HG02588 (cell line): Measurements from ENCODE around the gene ZNF414.

Experiments used
- ATAC-seq: cut with Tn5 transposase; IDR thresholded peaks from one replicate; pipeline ENCODE4 v1.9.1; 2021; ENCODE audit warnings: mild to moderate bottlenecking, moderate library complexity; ENCODE audit not compliant: unreplicated experiment

ZNF414 gene

GRCh38 chr19:8468761-8469373 lies 45.1 kb downstream of the ZNF414 start:
- ATAC-seq: no peak

DNA sequence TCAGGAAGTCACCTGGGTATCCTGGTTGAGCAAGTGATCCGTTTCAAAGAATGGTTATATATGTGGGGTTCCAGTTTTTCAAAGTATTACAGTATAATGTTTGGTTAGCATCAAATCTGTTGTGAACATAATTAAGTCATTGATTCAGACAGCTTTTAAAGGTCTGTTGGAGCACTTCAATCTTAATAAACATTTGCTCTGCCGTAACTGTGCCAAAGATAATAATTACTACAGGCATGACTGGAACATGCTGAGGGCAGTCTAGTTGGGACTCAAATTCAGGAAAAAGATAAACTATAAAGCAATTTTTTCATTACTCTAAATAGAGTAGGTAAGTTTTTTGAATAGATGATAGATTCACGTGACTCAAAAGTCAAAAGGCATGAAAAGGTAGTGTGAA lies 45.8 kb downstream of the ZNF414 start:
- ATAC-seq: no peak

GRCh38 chr19:8466018-8466417 lies 47.9 kb downstream of the ZNF414 start:
- no peak for ATAC-seq

DNA sequence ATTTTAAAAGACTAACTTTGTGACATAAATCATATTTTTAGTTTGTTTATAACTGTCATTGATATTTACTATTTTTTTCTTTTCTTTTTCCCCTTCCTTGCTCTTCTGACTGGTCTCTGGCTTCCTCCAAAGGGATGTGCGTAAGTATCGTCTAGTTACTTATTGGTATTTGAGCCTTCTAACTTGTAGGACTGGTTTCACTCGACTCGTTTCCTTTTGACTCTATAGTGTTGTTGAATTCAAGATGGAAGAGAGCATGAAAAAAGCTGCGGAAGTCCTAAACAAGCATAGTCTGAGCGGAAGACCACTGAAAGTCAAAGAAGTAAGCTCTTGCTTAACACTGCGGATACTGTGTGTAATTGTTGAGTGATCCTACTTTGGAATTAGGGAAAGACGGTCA lies 50.6 kb downstream of the ZNF414 start:
- no peak for ATAC-seq

DNA sequence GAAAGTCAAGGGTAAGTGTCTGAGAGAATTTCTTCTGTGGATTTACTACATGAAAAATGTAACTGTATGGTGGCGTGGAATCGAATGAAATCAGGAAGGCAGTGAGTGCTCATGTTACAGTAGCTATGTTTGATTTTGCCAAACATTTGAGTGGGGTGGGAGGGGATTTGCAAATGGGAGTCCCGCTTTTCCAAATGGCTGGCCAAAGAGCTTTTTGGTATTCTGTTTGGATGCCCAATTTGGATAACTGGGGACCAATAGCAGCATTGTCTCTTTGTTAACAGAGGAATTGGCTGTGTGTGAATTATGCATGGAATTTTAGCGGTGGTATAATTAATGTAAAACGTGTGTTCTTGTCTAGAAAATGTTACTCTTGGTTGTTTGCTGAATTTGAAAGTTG lies 51.4 kb downstream of the ZNF414 start:
- ATAC-seq: no peak

DNA sequence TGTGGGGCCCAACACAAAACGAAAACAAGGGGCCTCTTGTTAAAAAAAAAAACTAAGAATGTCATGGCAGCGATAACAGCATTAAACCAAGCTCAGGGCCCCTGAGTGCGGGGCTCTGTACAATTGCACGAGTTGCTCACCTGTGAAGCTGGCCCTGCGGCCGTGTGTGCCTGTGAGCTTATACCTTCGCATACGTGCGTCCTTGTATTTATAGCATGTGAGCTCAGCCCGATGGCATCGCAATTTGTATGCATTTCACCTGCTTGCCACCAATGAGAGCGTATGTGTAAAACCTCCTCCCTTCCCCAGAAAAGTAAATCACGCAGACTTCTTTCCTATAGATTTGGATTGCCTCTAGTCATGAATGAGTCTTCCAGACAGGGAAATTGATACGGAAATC lies 52.1 kb downstream of the ZNF414 start:
- ATAC-seq: no peak

- ATAC-seq: no peak
Observed at GRCh38 chr19:8461376-8461775, 52.6 kb downstream of the ZNF414 start.

GRCh38 chr19:8460516-8461298 lies 53.3 kb downstream of the ZNF414 start:
- ATAC-seq: no peak
